ENCODE results near the gene AIRE. TPM values are rescaled to one million over a fixed set of nuclear protein-coding genes. Genes with fewer than 3 reads are reported as not detected.
A peak's percentile ranks its signal among the peaks of the same experiment; 100 is the strongest.

AIRE gene
- total RNA-seq, 1 donor from 2014 or later = 0.41 TPM

- FAIRE-seq (no peak), DNase-seq (ENCODE audit: low spot score in 2 of 2) (no peak)
These were observed 36.3 kb downstream of the AIRE start for GRCh38 chr21:44321846-44322450.

- FAIRE-seq (no peak), DNase-seq (ENCODE audit: low spot score in 2 of 2) (no peak)
These were observed 37.1 kb downstream of the AIRE start for GRCh38 chr21:44322621-44323325.

GRCh38 chr21:44323591-44323990 is 37.9 kb downstream of the AIRE start:
- no peak for DNase-seq (ENCODE audit: low spot score in 2 of 2)
- no peak for FAIRE-seq

- FAIRE-seq = no peak
- no peak for DNase-seq (ENCODE audit: low spot score in 2 of 2)
These were observed 38.6 kb downstream of the AIRE start for GRCh38 chr21:44324106-44324853.

- DNase-seq (ENCODE audit: low spot score in 2 of 2) (no peak), FAIRE-seq (no peak)
These were observed 39.1 kb downstream of the AIRE start for GRCh38 chr21:44324854-44325107.

- FAIRE-seq (no peak), DNase-seq (ENCODE audit: low spot score in 2 of 2) (no peak)
These were observed 40.0 kb downstream of the AIRE start for GRCh38 chr21:44325386-44326271.

- no peak for FAIRE-seq
- DNase-seq (ENCODE audit: low spot score in 2 of 2) = no peak
These were observed 40.6 kb downstream of the AIRE start for GRCh38 chr21:44326272-44326647.

- FAIRE-seq (no peak), DNase-seq (ENCODE audit: low spot score in 2 of 2) (peak in 1 of 2 donors; percentile 68)
These were observed 41.3 kb downstream of the AIRE start for GRCh38 chr21:44326716-44327602.

- no peak for FAIRE-seq
- DNase-seq (ENCODE audit: low spot score in 2 of 2) = no peak
These were observed 41.9 kb downstream of the AIRE start for GRCh38 chr21:44327603-44327974.

GRCh38 chr21:44328242-44328895 is 42.7 kb downstream of the AIRE start:
- no peak for FAIRE-seq

GRCh38 chr21:44329086-44329889 is 43.6 kb downstream of the AIRE start:
- DNase-seq (ENCODE audit: low spot score in 2 of 2) (no peak), FAIRE-seq (no peak)

More at GRCh38 chr21:44328242-44328895, 42.7 kb downstream of the AIRE start:
- DNase-seq (ENCODE audit: low spot score in 2 of 2) = no peak

GRCh38 chr21:44329971-44330681 is 44.5 kb downstream of the AIRE start:
- DNase-seq (ENCODE audit: low spot score in 2 of 2) (no peak), FAIRE-seq (no peak)

- no peak for DNase-seq (ENCODE audit: low spot score in 2 of 2)
- no peak for FAIRE-seq
These were observed 45.0 kb downstream of the AIRE start for GRCh38 chr21:44330698-44331097.

- FAIRE-seq (no peak), DNase-seq (ENCODE audit: low spot score in 2 of 2) (no peak)
These were observed 45.5 kb downstream of the AIRE start for GRCh38 chr21:44331209-44331608.

GRCh38 chr21:44331650-44332307 is 46.1 kb downstream of the AIRE start:
- DNase-seq (ENCODE audit: low spot score in 2 of 2) = no peak
- no peak for FAIRE-seq

- FAIRE-seq (no peak), DNase-seq (ENCODE audit: low spot score in 2 of 2) (no peak)
These were observed 46.7 kb downstream of the AIRE start for GRCh38 chr21:44332383-44332782.

- FAIRE-seq = no peak
- DNase-seq (ENCODE audit: low spot score in 2 of 2) = no peak
These were observed 47.3 kb downstream of the AIRE start for GRCh38 chr21:44332965-44333364.

All from frontal cortex (tissue), 4 donors.